DMS53 (cell line): ENCODE data around the gene TARP.
"Not testable (repeated sequence)": the region's sequence is repeated elsewhere in the genome, so short reads cannot be mapped to it uniquely, and the experiment has no call there.

Source experiments
- DNase-seq: peaks from one replicate; lab custom pipeline; 2025; lab: John Stamatoyannopoulos, UW

The TARP gene

DNA sequence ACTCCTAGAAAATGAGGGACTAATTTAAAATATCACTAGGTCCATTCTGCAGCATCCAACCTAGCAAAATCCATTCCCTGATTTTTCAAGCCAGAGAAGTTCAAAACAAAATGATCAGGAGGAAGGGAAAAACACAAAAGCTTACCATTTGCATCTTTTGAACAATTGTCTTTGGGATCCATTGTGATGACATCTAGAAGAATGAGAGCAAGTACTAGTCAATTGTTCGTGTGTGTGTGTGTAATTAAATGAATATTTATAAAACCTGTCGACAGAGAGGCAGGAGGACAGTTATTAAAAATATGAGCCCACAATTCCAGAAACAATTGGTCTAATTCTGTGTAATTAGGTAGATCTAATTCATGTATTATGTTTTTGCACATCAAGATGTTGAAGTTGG is 11.4 kb downstream of the TARP start:
- DNase-seq = not testable (repeated sequence)

DNA sequence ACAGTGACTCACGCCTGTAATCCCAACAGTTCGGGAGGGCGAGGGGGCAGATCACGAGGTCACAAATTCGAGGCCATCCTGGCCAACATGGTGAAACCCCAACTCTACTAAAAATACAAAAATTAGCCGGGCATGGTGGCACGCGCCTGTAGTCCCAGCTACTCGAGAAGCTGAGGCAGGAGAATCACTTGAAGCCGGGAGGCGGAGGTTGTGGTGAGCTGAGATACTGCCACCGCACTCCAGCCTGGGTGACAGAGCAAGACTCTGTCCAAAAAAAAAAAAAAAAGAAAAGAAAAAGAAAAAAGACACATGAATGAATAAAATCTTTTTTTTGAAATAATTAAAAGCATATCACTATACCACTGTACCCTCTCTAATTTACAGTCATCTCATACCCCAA is 11.8 kb downstream of the TARP start:
- DNase-seq = not testable (repeated sequence)

DNA sequence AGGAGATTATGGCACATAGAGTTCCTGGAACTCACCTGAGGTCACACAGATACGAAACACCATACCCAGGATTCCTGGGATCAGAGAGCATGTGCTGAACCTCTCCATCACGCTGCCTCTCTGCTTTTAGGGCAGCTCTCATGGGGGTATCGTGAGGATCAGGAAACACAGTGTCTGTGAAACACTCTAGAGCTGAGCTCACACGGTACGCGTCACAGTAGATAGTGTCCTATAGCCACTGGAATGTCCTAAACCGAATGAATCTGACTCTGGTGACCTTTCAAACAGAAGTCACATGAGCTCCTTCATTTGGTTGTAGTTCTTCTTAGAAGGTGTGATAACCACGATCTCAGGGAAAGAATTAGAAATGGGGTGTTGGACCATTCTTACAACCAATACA is 14.3 kb downstream of the TARP start:
- not testable (repeated sequence) for DNase-seq

- no peak for DNase-seq
Measured at GRCh38 chr7:38257350-38257677, 16.1 kb downstream of the TARP start.

GRCh38 chr7:38249849-38250248 is 23.6 kb downstream of the TARP start:
- DNase-seq = not testable (repeated sequence)

DNA sequence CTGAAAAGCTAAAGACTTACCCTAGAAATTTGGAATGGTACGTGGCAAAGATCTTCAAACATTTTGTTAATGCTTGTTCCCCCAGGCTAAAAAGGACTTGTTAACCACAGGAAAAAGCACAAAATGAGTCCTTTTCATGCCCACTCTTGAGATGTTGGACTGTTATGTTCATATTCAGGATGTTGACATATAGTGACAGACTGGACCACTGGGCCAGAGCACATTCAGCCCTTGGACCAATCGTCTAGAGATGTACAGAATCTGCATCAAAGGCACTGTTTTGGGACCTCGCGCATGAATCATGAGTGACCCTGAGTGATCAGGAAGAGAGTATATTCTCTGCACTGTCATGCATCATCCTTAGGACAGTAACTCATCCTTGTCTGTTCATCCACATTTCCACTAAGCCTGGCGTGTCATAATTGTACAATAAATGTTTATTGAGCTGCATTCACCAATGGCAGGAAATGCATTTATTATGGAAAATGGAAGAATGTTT is 25.3 kb downstream of the TARP start:
- DNase-seq = no peak

DNA sequence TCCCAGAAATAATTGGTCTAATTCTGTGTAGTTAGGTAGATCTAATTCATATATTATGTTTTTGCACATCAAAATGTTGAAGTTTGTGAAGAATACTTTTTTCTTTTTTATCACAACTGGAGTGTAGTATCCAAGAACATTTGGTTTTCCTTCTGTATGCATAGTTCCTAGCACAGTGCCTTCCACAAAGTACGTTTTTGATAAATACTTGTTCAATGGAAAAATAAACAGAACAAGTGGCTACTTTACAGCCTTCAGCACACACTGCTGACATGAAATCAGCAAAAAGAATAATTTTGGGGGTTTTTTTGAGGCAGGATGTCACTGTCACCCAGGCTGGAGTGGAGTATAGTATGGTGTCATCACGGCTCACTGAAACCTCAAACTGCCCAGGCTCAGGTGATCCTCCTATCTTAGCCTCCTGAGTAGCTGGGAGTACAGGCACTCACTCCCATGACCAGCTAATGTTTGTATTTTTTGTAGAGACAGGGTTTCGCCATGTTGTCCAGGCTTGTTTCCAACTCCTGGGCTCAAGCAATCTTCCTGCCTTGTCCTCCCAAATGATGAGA is 27.9 kb downstream of the TARP start:
- peak; percentile 14 for DNase-seq

DNA sequence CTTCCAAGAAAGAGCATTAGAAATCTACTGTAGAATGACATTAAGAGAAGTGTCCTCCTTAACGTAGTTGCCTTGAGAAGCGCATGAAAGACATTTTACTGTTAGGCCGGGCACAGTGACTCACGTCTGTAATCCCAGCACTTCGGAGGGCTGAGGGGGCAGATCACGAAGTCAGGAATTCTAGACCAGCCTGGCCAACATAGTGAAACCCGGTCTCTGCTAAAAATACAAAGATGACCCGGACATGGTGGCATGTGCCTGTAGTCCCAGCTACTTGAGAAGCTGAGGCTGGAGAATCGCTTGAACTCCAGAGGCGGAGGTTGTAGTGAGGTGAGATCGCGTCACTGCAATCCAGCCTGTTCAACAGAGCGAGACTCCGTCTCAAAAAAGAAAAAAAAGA is 28.9 kb downstream of the TARP start:
- DNase-seq = no peak

DNA sequence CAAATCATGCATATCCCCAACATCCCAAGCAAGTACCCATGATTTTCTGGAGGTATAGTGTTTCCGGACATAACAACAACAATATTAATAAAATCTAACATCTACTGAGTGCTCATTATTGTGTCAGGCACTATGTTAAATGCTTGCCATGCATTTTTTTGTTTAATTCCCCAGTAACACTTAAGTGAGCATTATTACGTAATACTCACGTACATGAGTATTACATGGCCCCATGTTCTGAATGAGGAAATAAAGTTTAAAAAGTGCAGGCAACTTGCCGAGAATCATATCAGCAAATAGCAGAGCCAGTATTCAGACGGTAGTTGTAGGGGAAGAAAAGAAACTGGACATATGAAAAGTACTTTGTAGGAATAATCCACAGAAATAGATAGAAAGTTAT is 30.1 kb downstream of the TARP start:
- not testable (repeated sequence) for DNase-seq

- DNase-seq = no peak
Measured at GRCh38 chr7:38242814-38243213, 30.6 kb downstream of the TARP start.

DNA sequence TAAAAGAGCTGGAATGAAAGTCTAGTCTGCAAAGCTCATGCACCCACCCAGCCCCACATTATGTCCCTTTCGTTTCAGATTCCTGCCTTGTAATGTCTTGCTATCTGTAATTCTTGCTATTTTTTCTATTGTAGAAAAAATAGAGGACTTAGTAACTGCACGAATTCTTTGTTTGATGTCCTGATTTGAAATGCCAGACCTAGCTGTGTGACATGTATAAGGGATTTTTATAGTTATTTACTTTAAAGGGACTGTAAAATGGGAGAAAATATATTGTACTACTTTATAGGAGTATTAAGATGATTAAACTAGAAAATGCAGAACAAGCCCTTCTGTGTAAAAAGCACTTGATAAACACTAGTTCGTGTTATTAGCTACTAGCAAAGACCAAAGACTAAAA is 32.4 kb downstream of the TARP start:
- DNase-seq = no peak

DNA sequence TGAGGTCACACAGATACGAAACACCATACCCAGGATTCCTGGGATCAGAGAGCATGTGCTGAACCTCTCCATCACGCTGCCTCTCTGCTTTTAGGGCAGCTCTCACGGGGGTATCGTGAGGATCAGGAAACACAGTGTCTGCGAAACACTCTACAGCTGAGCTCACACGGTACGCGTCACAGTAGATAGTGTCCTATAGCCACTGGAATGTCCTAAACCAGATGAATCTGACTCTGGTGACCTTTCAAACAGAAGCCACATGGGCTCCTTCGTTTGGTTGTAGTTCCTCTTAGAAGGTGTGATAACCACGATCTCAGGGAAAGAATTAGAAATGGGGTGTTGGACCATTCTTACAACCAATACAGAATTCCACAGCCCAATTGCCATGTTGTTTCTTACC is 34.3 kb downstream of the TARP start:
- not testable (repeated sequence) for DNase-seq

- DNase-seq = no peak
Measured at GRCh38 chr7:38235606-38236005, 37.8 kb downstream of the TARP start.

GRCh38 chr7:38234759-38235158 is 38.7 kb downstream of the TARP start:
- DNase-seq = not testable (repeated sequence)

DNA sequence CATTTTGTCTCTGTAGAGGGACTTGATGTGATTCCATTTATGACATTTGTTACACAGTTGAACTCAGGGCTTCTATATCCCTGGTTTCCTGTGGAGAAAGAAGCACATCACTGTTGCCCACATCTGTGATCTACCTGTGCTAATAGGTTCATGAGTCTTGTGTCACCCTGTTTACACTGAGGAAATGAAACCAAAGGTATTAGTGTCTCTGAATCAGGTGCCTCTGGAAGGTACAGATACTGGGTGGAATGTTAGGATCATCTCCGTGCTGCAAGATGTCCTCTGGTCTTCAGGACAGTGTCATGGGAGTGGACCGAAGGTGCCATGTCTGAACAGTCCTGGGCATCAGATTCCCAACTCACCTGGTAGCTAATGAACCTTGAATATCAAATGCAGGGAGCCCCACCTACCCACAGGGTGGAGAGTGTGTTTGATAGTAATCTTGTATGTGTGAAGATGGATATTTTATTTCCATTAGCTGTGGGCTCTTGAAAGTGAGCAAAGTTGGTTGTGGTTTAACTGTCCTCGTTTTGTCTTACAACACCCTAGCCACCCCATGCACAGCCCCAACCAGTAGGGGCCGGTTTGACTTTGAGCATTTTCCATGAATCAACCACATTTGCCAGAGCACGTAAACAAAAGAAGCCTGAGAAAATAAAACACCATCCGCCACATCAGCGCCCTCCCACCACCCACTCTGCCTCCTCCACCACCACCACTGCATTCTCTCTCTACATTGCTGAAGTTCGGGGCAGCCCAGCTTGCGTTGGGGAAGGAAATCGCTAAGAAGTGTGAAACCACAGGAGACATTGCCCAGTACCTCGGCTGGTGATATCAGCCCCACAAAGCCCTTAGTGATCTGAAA is 40.7 kb downstream of the TARP start:
- no peak for DNase-seq

GRCh38 chr7:38229884-38230642 is 43.4 kb downstream of the TARP start:
- no peak for DNase-seq

- DNase-seq = no peak
Measured at GRCh38 chr7:38229386-38229785, 44.0 kb downstream of the TARP start.

GRCh38 chr7:38224392-38224791 is 49.0 kb downstream of the TARP start:
- no peak for DNase-seq

- no peak for DNase-seq
Measured at GRCh38 chr7:38223306-38223705, 50.1 kb downstream of the TARP start.

DNA sequence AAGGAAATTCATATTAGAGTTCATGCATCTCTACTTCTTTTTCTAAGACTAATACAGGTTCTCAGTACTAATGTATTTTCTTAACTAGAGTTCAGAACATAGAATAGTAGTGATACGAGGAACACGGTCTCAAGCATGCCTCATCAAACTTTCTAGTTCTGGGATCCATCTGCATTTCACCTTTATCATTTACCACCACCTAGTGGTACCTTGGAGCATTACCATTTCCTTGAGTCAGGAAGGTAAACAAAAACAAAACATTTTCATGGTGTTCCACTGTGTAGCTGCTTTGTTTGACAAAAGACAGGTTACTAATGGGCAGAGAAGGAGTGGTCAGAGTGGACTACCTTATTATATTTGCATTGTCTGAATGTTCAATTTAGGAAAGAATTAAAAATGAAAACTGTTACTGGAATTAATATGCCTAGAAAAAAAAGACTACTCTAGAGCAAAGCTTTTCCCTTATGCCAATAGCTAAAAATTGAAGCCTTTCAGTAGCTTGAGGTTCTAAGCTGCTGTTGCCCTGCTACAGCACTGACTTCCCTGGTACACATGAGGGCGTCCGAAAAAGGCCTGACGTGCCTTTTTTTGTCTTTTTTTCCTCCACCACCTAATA is 50.8 kb downstream of the TARP start:
- peak; percentile 78 for DNase-seq

DNA sequence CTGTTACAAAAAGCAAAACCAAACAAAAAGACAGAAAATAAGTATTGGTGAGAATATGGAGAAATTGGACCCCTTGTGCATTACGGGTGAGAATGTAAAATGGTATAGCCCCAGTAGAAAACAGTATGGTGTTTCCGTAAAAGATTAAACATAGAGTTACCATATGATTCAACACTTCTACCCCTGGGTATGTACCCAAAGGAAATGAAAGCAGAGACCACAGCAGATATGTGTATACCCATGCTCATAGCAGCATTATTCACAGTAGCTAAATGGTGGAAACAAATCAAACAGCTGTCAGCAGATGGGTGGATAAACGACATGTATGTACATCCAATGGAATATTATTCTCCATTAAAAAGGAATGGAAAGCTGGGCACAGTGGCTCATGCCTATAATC is 53.0 kb downstream of the TARP start:
- DNase-seq = no peak

DNA sequence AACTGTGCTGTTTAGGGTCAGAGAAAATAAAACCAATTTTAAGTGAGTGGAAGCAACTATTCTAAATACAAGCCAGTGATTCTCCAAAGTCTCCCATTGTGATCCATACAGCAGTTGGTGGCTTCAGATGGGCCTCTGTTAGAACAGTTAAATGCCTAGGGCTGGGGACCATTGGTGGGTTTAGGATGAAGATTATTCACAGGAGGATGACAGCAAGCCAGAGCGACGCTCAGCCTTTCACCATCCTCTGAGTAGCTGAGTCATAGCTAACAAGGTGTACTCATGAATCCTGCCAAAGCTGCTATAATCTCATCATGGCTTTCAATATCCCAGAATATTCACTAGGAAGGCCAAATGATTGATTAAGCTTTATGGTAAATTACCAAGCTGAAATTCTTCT is 55.8 kb downstream of the TARP start:
- peak; percentile 6 for DNase-seq
